CD4-positive, alpha-beta T cell treated with Interleukin-1 beta for 1 hour (primary cell): Measurements from ENCODE around the gene MAPKAPK2.

Experiments
- DNase-seq, 2 donors: peaks; one replicate each; pipeline ENCODE4 v3.0.0-alpha.2; 2020 to 2022

MAPKAPK2 gene

DNA sequence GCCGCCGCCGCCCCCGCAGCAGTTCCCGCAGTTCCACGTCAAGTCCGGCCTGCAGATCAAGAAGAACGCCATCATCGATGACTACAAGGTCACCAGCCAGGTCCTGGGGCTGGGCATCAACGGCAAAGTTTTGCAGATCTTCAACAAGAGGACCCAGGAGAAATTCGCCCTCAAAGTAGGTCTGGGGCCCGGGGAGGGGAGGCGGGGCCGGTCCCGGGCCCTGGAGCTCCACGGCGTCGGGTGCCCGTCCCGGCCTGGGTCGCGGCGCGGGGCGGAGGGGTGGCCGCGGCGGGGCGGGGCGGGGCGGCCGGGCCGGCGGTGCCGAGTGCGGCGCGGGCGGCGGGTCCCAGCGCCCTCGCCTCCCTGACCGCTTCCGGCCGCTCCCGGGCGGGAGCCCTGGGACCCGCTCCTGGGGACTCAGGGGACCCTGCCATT is 646 bp downstream of the MAPKAPK2 start:
- peak in 1 of 2 donors; percentile 19 for DNase-seq

- peak; percentile 66 to 73 for DNase-seq
Measured at GRCh38 chr1:206685769-206686477, 1.2 kb downstream of the MAPKAPK2 start.

- peak; percentile 42 to 62 for DNase-seq
Measured at GRCh38 chr1:206686478-206687249, 2.0 kb downstream of the MAPKAPK2 start.

DNA sequence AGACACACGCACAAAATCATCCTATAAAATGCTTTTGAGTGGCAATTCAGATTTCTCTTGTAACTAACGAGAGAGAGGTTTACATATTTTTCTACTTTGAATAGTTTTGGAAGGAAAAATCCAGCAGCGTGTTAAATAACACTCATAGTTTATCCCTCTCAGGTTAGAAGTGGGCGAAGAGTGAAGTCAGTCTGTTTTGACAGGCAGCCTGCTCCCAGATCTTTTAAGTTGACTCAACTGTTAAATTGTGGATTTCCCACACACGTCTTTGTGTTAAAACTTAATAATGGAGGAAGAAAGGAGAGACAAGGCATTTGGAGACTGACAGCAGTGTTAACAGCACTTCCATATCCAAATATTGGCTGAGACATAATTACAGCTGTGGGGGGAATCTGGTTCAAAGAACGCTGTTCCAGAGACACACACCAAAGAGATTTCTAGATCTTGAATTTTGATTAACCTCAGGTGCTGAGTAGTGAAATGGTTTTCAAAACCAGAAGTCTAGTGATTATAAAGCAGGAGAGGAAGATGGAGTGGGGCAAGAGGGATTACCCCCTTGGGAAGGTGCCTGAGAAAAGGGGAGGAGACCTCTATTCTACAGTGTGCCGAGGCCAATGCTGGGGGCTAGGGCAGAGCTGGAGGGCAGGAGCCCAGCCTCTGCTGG is 2.7 kb downstream of the MAPKAPK2 start:
- no peak for DNase-seq

- DNase-seq = no peak
Measured at GRCh38 chr1:206687915-206688442, 3.3 kb downstream of the MAPKAPK2 start.

- DNase-seq = no peak
Measured at GRCh38 chr1:206690516-206690915, 5.8 kb downstream of the MAPKAPK2 start.

GRCh38 chr1:206691604-206692003 is 6.9 kb downstream of the MAPKAPK2 start:
- no peak for DNase-seq

GRCh38 chr1:206693029-206693428 is 8.3 kb downstream of the MAPKAPK2 start:
- DNase-seq = no peak

DNA sequence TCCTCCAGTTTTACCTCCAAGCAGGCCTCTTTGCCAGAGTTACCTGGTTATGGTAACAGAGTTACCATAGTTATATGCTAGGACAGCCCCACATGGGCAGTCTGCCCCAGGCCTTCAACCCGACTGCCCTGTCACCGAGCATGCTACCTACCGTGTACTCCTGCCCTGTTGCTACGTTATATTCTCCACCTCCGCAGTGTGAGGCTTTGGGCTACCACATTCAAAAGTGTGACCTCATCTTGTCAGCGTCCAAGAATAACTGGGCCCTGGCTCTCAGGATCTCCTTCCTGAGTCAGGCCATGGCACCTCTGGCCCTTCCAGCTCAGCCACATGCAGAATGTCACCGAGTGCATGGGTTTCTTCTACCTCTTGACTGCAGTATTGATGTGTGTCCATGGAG is 8.9 kb downstream of the MAPKAPK2 start:
- DNase-seq = no peak

DNA sequence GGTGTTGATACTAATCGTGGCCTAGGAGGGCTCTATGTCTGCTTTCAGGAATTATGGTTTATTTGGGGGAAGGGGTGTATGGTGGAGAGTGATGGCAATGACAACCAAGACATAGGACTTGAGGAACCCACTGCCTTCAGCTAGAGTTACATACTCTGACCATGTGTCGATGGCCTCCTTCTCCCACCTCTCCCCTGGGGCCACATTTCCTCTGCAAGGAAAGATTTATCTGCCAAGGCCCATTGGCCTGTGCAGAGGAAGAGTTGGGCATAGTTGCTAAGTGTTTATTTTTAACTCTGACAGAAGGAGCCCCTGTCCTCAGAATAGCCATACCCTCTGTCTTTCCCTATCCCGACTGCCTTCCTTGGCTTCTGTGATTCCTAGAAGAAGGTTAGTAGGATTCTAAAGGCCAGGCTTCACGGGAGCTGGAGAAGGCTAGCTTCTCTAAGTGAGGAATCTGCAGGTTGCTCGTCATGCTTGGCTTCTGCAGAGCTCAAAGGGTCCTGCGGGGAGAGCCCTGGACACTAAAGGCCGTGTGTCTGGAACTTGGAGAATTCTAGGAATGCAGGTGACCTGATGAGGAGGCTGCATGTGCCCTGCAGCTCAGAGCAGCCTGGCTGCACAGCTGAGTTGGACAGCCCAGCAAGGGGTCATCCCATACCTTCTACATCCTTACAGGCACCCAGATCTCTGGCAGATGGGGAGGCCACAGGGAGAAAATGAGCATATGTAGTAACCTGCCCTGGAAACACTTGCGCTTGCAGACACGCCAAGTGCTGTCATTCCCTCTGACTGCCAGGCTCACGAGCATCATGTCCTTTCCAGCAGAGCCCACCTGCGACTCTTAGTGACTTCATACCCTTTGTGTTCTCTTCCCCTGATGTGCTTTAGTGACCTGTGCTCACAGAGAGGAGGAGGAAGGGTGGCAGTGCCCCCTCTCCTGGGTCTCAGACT is 9.7 kb downstream of the MAPKAPK2 start:
- DNase-seq = no peak

DNA sequence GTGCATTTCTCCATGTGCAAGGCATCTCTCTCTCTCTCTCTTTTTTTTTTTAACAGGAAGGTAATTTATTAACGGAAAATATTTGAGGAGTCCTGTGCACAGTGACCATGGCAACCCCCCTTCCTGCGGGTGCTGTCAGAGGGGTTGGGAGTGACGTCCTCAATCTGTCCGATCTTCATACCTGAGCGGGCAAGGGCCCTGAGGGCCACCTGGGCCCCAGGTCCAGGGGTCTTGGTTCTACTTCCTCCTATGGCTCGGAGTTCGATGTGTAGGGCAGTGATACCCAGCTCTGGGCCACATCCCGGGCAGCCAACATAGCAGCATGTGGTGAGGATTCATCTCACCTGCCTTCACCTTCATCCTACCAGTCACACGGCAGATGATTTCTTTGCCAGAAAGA is 11.0 kb downstream of the MAPKAPK2 start:
- no peak for DNase-seq

DNA sequence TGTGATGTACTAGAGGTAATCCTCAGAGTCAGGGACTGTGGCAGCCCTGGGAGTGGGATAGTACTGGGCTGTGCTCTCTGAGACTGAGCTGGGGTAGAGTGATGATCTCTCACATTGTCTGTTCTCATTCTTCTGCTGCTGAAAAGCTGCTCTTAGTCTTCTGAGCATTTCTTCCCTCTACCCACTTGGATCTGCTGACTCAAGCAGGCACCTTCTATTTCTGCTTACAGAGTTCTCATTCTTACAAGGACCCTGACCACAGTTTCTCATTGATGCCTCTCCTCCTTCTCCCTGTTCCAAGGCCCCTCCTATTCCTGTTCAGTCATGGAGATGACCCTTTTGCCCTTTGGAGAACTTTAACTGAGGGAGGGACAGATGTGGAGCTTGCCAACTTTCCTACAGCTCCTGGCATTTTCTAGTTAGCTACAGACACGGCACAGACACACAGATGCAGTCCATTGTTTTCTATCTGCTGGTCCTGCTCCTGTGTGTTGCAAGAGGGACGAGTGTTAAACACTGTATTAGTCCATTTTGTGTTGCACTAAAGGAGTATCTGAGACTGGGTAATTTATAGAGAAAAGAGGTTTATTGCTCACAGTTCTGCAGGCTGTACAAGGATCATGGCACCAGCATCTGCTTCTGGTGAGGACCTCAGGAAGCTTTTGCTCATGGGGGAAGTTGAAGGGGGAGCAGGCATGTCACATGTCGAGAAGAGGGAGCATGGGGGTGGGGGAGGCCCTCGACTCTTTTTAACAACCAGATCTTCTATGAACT is 12.3 kb downstream of the MAPKAPK2 start:
- no peak for DNase-seq

- DNase-seq = no peak
Measured at GRCh38 chr1:206698011-206698410, 13.3 kb downstream of the MAPKAPK2 start.

DNA sequence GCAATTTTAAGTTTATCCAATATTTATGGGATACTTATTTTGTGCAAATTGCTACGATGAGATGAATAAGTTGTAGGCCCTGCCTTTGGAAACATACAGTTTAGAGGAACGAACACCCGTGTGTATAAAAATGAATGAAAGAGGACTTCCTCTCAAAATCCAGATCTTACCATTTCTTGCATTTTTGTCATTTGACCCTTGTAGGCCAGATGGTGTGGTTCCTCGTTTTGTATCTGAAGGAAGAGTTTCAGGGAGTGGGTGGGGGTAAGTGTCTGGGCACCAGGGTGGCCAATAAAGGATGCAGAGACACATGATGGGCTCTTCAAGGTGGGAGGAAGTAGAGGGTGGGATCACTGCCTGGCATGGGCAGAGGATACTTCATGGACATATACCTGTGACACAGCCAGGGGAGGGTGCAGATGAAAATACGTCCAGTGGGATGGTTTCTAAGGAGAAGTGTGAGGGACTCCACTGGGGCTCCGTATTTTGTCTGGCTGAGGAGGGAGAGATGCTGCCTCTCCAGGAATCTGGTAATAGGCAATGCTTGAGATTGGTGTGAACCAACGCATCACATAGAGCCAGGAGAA is 14.4 kb downstream of the MAPKAPK2 start:
- DNase-seq = no peak

DNA sequence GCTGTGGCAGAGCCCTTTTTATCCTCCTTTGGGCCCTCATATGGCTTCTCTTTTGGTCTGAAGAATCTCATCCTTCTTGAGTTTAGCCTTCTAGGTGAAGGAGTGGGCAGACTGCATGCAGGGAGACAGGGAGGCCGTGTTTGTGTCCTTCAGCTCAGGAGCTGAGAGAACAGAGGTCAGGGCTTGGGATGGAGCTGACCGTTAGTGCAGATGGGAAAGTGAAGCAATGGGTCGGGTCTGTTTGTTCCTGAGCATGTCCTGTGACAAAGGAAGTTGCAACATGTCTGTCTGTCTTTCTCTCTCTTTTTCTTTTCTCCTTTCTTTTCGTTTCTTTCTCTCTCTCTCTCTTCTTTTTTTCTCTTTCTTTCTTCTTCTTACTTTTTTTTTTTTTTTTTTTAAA is 14.9 kb downstream of the MAPKAPK2 start:
- no peak for DNase-seq

- DNase-seq = no peak
Measured at GRCh38 chr1:206700445-206701036, 15.8 kb downstream of the MAPKAPK2 start.

- DNase-seq = no peak
Measured at GRCh38 chr1:206702260-206702659, 17.6 kb downstream of the MAPKAPK2 start.

DNA sequence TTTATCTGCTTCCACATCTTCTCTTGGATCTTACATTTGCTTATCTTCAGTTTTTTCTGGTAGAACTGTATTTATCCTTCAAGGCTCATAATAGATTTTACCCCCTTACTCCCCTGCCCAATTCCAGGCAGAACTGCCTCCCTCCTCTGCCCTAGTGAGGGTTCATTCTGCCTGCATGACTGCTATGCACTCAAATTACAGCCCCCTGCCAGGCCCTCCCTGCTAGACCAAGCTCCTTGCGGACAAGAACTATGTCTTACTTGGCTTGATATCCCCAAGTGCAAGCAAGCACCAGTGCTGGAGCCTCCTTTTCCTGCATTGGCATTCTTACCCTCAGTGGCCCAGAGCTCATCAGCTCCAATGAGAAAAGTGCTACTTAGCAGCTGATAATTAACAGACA is 18.1 kb downstream of the MAPKAPK2 start:
- DNase-seq = no peak

- DNase-seq = peak; percentile 63 to 67
Measured at GRCh38 chr1:206703661-206704060, 19.0 kb downstream of the MAPKAPK2 start.

GRCh38 chr1:206704226-206704625 is 19.5 kb downstream of the MAPKAPK2 start:
- DNase-seq = no peak

DNA sequence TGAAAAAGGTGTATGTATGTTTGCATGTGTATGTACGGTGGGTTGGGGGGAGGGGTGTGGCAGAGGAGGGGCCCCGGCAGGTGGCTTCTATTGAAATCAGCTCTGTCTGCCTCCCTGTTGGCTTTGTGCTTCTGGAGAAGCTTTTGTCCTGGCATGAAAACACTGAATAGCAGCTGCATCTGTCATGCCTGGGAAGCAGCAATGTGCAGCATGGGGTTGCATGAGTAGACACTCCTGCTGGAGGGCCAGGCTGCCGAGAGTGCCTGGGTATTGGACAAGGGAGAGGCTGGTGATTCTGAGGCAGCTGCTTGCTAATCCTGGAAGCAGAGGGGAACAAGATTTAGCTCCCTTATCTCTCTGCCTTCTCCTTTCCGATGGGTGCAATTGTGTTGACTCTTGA is 20.5 kb downstream of the MAPKAPK2 start:
- no peak for DNase-seq
